HG03135 (cell line): Measurements from ENCODE around the gene SHISA2.
"Not testable (repeated sequence)": the region's sequence is repeated elsewhere in the genome, so short reads cannot be mapped to it uniquely, and the experiment has no call there.

Source experiments
- ATAC-seq: cut with Tn5 transposase; IDR thresholded peaks from one replicate; pipeline ENCODE4 v1.9.1; 2021; ENCODE audit warnings: mild to moderate bottlenecking, moderate library complexity; ENCODE audit not compliant: unreplicated experiment

Gene SHISA2

DNA sequence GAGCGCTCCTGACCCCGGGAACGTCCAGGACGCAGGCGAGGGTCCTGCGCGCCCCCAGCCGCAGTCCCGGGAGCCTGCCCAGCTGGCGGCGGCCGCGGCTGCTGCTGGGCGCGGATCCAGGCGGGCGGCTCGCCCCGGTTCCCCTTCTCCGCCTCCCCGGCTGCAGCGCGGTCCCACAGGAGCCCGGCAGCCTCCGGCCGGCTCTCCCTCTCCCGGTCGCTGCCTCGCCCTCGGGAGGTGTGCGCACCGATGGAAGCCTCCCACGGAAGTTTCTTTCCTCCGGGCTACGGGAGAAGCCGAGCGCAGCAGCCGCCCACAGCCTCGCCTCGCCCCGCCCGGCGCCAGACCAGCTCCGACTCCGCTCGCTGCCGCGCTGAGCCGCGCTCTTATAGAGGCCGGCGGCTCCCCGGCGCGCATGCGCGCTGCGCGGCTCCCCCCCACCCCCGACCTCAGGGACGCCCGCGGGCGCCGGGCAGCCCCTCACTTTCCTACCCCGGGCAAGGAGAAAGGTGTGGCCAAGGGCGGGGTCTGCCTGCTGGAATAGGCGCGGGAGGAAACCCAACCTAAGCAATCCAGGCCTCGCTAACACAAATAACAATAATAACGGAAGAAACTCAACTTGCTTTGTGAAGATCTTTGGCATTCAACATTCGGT is at the start of gene SHISA2:
Gene SHISA2 (minus strand): TSS at position 360 of the 655 bp plus-strand sequence. CDS start 1,041 bp downstream, outside the sequence.
- ATAC-seq = no peak

DNA sequence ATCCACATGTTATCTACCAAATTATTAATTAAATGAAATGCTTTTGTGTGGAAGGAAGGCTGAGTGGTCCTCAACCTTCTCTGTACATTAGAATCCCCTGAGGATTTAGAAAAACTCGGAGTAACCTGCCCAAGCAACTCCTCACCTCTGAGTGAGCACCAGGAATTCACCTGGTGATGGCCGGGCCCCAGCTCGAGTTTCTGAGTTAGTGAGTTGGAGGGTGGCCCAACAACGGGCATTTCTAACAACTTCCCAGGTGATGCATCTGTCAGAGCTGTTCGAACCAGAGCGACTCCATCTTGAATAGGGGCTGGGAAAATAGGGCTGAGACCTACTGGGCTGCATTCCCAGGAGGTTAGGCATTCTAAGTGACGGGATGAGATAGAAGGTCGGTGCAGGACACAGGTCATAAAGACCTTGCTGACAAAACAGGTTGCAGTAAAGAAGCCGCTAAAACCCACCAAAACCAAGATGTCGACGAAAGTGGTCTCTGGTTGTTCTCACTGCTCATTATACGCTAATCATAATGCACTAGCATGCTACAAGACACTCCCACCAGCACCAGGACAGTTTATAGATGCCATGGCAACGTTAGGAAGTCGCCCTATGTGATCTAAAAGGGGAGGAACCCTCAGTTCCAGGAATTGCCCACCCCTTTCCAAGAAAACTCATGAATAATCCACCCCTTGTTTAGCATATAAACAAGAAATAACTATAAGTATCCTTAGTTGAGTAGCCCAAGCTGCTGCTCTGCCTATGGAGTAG is 44.2 kb upstream of the SHISA2 start:
- no peak for ATAC-seq

DNA sequence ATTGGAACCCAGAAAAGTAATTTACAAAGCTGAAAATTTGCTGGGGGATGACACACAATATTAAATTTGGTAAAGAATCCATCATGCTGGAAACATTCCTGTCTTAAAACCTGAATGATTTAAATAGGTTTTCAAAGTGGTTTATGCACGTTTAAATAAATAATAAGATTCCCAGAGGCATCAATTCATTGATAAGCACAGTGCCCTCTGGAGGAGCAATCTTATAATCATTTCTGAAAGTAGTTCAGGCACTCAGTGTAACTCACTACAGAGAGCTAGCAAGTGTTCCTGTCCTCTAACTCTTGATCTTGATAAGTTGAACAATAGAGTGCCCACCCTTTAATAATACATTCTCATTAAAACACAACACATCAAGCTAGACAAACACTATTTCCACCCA is 43.5 kb upstream of the SHISA2 start:
- no peak for ATAC-seq

- ATAC-seq = not testable (repeated sequence)
Observed at GRCh38 chr13:26076821-26077220, 25.0 kb upstream of the SHISA2 start.

GRCh38 chr13:26075498-26075897 is 23.7 kb upstream of the SHISA2 start:
- ATAC-seq = no peak

GRCh38 chr13:26074706-26075105 is 22.9 kb upstream of the SHISA2 start:
- no peak for ATAC-seq

DNA sequence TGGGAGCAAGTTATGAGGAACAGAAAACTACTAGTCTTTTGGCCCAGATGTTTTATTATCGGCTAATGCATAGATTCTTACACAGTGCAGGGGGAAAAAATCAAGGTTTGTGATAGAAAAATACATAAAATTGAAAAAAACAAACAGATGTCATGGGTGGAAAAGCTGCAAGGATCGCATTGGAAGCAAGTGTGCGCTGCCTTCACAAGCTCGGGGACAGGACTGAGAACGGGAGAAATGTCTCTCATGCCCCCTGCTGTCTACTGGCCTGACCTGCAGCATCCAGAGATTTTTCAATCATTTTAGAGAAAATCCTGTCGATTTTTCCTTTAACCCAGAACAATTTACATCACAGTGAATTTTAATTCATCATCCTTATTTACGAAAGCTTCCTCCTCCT is 20.5 kb upstream of the SHISA2 start:
- ATAC-seq = not testable (repeated sequence)

- no peak for ATAC-seq
Observed at GRCh38 chr13:26071691-26072090, 19.9 kb upstream of the SHISA2 start.

DNA sequence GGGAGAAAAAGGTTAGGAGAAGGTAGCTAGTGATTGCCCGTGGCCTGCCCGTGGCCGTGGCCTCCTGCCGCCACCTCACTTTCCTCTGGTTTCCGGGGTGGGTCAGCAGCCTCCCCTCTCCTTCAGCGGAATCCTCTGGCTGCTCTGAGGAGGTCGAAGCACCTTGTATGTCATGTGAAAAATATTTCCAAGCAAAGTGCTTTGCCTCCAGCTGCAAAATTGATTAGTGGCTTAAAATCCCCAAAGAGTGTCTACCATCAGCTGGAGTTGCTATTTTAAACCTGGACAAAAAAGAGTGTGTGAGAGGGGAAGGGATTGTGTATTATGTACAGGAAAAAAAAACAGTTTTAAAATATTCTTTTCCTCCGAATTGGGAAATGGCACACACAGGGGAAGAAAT is 17.8 kb upstream of the SHISA2 start:
- not testable (repeated sequence) for ATAC-seq

- not testable (repeated sequence) for ATAC-seq
Observed at GRCh38 chr13:26068372-26068771, 16.6 kb upstream of the SHISA2 start.

- ATAC-seq = no peak
Observed at GRCh38 chr13:26067601-26068000, 15.8 kb upstream of the SHISA2 start.

DNA sequence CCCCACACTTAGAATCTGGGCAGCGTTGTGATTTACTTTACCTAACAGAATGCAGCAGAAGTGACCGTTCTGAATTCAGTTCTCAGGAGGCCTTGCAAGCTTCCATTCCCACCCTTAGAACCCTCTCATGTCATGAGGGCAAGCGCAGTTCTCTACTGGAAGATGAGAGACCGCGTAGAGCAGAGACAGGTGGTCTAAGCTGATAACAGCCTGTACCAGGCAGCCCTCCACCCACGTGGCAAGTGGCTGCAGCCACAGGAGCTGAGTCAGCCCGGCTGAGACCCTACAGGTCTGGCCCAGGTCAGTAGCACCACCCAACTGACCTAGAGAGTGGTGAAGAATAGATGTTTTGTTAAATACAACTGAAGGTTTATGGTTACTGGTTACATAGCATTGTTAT is 14.7 kb upstream of the SHISA2 start:
- not testable (repeated sequence) for ATAC-seq

GRCh38 chr13:26062853-26063444 is 11.1 kb upstream of the SHISA2 start:
- ATAC-seq = no peak

- no peak for ATAC-seq
Observed at GRCh38 chr13:26061947-26062346, 10.1 kb upstream of the SHISA2 start.

- no peak for ATAC-seq
Observed at GRCh38 chr13:26061256-26061655, 9.4 kb upstream of the SHISA2 start.

GRCh38 chr13:26060357-26060756 is 8.5 kb upstream of the SHISA2 start:
- no peak for ATAC-seq

GRCh38 chr13:26058704-26059103 is 6.9 kb upstream of the SHISA2 start:
- ATAC-seq = no peak

DNA sequence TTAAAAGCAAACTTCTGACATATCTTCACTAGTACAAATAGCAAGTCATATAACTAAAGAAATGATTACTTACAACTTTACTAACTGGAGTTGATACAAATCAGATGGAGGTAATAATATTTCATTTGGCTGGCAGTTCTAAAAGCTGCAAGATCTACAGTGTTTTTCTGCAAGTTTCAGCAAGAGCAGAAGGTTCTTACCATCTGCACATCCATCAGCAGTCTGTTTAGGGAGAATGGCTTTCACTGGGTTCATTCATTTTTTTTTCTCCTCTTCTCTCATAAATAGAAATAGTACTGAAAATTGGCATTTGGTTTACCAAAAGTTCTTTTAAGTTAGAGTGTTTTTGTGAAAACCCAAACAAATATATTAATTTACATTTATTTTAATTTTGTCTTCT is 3.1 kb upstream of the SHISA2 start:
- no peak for ATAC-seq

GRCh38 chr13:26053418-26053980 is 1.7 kb upstream of the SHISA2 start:
- no peak for ATAC-seq

DNA sequence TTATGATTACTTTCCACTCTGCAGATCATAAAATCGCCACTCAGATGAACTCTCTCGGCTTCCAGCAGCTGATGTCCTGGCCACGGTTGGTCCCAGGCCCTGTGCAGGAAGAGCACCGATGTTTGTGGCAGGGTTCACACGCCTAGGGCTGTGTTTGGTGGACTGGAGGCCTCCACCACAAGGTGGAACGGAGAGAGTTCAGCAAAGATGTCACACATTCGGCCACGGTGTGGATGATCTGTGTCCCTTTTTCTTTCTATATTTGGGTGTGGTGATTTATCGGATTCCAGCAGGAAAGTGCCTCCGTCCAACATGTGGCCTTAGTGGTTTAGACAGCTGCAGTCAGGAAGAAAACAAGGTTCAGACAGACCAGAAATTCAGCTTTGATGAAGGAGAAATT is 521 bp upstream of the SHISA2 start:
- ATAC-seq = no peak

GRCh38 chr13:26051231-26051656 is 572 bp downstream of the SHISA2 start:
- ATAC-seq = no peak
